Fibroblast of gingiva (primary cell): Measurements from ENCODE around the gene S100A16.
"Not testable (repeated sequence)": the region's sequence is repeated elsewhere in the genome, so short reads cannot be mapped to it uniquely, and the experiment has no call there.

ENCODE experiments used
- DNase-seq: peaks from one replicate; pipeline ENCODE4 v3.0.0-alpha.2; 2011; ENCODE audit warnings: low read depth

Gene S100A16

DNA sequence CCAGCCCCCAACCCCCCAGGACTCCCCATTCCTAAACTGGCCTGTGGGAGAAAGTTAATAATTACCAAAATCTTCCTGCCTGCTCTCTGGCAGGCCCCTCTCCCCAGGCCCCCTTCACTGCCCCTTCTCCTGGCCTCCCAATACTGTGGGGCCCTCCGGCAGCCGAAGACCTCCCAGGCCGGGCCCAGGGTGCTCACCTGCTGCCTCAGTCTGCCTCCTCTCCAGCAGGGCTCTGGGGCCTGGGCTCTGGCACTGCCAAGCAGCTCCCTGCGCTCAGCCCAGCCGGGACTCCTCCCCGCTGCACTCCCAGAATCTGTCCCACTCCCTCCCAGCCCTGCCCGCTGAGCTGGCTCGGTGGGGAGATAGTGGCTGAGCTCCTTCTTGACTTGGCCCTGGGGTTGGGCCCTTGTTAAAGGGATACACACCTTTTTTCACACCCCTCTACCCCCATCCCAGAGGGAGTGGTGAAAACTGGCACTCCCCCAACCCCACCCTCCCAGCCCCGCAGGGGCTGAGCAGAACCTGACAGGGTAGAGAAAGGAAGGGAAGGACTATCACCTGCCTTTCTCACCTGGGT lies at the start of gene S100A16:
Gene S100A16, minus strand, starts transcription at position 383 of the 577 bp plus-strand sequence. CDS start 4,986 bp downstream, outside the sequence.
- DNase-seq = peak; percentile 74

DNA sequence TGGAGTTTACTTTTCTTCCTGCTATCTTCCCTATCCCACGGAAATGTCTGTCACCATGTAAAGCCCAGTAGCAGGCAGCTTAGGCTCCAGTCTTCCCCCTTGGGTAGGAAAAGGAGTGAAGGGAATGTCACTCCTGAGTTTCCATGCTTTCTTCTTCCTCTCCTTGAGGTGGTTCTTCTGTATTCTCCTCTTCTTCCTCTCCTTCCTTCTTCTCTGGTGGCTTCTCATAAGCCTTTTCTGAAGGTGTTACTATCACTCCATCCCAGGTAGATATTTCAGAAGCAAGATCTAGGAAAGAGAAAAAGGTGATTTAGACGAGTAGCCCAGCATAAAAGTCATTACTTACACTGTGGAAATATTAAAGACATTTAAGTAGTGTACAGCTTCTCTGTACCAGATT lies 49.3 kb upstream of the S100A16 start:
- DNase-seq = no peak

GRCh38 chr1:153661111-153661708 lies 48.3 kb upstream of the S100A16 start:
- DNase-seq = no peak

DNA sequence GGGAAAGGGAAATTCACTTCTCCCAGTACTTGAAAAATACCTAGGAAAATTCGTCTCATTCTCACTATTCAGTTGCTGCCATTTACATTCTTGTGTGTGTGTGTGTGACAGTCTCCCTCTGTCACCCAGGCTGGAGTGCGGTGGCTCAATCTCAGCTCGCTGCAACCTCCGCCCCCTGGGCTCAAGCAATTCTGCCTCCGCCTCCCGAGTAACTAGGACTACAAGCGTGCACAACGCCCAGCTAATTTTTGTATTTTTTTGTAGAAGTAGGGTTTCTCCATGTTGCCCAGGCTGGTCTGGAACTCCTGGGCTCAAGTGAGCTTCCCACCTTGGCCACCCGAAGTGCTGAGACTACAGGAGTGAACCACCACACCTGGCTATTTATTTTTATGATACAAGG lies 46.7 kb upstream of the S100A16 start:
- DNase-seq = no peak

GRCh38 chr1:153659175-153659534 lies 46.2 kb upstream of the S100A16 start:
- DNase-seq = no peak

GRCh38 chr1:153658400-153659174 lies 45.6 kb upstream of the S100A16 start, which contains the start of gene SNAPIN:
Gene SNAPIN (plus strand): TSS chr1:153658703. CDS start chr1:153658744, 41 bp downstream.
- DNase-seq = peak; percentile 85

DNA sequence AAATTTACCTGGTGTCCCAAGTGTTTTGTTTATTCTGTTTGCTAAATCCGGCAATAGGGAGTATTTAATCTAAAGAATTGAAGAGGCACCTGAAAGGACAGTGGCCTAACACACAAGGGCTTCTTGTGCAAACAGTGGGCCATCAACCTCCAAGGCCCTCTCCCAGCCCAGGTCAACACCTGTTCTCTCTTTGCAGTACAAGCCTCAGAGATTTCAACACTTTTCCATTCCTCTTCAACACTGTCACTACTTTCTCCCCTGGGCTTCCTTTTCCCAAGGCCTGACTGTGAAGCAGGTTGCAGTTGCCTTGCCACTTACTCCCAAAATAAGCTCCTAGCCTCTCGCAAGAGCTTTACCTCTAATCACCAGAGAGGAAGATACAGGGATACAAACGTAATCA lies 42.4 kb upstream of the S100A16 start:
- no peak for DNase-seq

DNA sequence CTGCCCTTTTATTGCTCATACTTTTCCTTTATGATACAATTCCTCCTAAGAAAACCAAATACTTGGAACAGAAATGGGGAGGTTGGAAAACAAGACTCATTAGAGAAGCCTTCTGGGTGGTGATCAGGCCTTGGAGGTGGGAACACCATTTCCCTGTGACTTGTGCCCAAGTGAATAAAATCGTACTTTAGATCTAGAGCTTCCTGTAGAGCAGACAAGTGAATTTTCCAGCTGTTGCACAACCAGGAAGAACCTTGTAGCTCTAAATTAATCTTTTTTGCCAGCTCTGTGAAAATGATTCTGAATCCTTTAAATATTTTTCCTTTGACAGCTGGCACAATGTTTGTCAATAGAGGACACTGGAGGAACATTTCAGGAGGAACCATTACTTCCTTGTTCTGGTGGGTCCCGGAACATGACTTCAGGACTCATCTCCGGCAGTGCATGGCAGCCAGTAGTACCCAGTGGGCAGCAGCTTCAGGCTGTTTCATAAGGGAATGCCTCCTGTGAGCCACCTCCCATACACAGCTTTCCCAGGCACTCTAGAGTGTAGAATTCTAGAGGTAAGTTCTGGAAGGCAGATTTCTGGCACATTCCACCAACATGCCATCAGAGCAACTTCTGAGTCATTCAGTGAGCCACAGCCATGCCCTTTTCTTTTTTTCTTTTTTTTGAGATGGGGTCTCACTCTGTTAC lies 40.0 kb upstream of the S100A16 start:
- no peak for DNase-seq

DNA sequence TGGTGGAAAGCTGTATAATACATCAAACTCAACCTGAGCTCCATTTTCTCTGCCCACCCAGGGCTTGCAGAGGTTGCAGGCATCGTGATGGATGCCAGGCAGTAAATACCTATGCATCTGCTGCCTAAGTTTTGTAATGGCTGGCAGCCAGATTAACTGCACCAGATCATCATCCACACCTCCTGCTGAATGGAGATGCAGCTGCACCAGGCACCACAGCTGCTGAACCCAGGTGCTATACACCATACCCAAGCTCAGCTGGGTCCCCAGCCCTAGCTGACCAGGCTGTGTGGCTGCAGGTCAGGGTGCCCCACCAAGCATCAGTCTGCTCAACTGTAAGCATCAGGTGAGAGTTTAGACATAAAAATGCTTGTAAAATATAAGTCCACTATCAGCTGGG lies 38.8 kb upstream of the S100A16 start:
- DNase-seq = no peak

DNA sequence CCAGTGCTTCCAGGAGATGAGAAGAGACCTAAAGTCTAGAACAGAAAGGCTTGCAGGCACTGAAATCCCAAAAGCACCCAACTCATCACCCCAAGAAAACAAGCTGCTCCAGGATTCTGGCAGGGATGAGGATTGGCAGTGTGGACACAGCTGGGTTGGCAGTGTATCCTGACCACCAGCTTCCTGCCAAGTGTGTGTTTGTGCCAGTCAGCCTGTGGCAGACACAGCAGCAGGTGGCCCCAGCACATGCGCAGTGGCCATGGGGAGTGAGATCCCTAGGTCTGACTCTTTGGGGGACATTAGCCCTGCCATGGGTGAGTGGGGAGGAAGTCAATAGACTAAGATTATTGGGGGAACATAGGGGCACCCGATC lies 36.9 kb upstream of the S100A16 start:
- DNase-seq = peak; percentile 25

GRCh38 chr1:153649137-153649862 lies 36.4 kb upstream of the S100A16 start:
- DNase-seq = no peak

DNA sequence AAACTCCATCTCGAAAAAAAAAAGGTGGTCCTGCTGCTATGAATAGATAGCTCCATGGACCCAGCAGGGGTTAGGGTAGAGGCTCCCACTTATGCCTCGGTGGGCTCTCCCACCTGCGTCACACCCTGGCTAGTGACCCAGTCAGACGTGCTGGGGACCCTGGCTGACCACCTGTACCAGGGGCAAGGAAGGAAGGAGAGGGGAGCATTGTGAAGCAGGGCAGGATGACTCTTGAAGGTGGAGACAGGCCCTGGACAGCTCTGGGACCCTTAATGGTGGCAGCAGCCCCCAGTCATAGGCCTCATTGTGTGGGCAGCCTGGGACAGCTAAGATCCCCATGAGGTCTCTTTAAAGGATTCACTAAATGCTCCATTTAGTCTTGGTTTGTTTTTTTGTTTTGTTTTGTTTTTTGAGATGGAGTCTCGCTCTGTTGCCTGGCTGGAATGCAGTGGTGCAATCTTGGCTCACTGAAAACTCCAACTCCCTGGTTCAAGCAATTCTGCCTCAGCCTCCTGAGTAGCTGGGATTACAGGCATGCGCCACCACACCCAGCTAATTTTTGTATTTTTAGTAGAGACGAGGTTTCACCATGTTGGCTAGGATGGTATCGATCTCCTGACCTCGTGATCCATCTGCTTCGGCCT lies 35.2 kb upstream of the S100A16 start:
- peak; percentile 65 for DNase-seq

GRCh38 chr1:153647346-153647714 lies 34.4 kb upstream of the S100A16 start:
- no peak for DNase-seq

DNA sequence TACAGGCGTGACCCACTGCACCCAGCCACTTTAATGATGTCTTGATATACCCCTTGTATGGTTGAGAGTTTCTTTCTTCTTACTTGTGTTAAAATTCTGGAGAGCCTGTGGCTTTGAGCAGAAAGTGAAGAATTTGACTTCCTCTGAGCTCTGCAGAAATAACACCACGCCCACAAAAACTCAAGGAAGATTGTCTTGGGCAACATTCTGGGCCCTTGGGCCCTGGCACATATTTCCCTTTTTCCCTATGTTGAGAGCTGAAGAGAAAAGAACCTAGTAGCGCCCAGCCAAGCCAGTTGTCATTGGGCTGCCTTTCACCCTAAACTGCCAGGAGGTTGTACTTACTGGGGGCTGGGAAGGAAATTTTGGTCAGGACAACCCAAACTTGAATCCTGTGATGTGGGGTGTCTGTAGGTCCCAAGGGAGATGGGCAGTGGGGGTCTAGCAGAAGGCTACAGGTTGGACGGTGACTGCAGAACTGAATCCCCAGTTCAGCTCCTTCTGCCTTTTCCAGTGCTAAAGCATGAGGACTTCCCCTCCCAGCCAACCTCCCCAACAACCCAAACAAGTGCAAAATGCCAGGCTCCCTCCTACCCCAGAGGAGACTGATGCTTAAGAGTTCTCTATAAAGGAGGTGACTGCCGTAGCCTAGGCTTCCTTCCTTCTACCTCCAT lies 33.9 kb upstream of the S100A16 start:
- DNase-seq = peak; percentile 52

DNA sequence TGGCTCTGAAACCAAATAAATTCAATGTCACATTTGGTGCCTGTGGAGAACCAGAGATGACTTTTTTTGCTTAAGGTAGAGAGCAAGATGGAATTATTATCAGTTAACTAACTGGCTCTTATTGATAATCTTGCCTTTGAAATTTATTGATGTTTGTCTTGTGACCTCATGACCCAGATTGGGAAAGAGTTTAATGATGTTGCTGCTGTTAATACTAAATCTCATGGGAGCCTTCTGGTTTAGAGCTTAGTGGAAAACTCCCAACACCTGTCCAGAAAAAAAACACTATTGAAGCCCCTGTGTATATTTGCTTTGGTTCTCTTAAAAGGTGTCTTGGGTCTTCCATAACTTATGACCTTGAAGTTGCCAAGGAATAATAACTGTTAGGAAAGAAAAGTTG lies 30.9 kb upstream of the S100A16 start:
- no peak for DNase-seq

DNA sequence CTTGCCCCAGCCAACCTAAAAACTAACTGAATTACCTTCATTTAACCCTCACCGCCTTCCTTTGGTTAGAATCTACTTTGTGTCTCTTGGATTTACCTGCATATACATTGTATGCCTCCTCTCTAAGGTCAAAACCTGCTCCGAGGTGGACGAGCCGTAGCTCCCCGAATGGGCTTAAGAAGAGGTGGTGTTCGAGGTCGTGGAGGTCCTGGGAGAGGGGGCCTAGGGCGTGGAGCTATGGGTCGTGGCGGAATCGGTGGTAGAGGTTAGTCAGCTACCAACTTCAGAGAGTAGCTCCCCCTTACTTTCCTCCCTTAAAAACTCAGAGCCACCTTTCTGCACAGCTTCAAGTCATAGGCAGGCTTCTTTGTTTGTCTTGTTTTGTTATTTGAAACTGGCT lies 30.2 kb upstream of the S100A16 start:
- no peak for DNase-seq

DNA sequence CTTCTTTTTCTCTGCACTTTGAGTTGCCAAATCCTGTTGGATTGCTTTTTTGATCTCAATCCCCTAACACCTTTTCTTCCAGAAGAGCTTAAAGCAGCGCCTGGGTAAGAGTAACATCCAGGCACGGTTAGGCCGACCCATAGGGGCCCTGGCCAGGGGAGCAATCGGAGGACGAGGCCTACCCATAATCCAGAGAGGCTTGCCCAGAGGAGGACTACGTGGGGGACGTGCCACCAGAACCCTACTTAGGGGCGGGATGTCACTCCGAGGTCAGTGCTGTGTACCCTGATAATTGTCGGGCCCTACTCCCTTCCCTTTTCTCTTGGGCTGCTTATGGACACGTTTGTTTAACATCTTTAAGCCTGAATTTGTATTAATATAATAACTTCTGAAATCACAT lies 29.2 kb upstream of the S100A16 start:
- DNase-seq = no peak

DNA sequence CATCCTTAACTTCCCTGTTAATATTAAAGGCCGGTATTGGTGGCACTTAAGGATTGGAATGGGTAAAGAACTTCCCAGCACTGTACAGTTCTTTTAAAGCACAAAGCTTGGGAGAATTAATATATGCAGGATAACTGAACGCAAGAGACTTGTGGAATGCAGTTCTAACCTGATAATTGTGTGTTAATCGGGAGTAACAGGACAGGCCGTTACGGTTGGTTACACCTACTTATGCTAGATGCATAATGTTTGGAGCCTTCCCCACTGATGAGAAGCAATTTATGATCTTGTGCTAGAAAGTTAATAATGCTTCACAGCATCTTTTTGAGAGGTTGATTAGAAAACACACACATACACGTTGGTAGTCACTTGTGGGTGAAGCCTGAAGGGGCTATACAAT lies 27.9 kb upstream of the S100A16 start:
- no peak for DNase-seq

DNA sequence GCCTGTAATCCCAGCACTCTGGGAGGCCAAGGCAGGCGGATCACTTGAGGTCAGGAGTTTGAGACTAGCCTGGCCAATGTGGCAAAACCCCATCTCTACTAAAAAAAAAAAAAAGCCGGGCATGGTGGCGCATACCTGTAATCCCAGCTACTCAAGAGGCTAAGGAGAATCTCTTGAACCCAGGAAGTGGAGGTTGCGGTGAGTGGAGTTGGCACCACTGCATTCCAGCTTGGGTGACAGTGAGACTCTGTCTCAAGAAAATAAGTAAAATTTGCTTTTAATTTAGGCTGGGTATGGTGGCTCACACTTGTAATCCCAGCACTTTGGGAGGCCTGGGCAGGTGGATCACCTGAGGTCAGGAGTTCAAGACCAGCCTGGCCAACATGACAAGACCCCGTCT lies 27.3 kb upstream of the S100A16 start:
- DNase-seq = not testable (repeated sequence)

DNA sequence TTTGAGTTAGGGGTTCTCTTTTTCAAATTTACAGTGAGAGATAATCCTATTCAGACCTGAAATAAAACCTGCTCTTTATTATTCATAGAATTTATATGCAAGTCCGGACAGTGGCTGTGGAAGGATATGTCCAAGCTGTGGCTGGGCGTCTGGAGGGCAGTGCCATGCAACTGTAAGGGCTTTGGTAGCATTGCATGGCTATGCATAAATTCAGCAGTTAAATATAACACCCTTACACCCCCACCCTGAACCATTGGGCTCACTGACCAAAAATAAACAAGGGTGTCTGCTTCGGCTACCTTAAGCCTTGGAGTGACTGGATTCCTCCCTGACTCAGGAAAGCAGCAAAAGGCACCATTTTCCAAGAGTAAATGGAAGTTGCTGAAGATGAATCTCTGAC lies 26.3 kb upstream of the S100A16 start:
- no peak for DNase-seq

- no peak for DNase-seq
Measured at GRCh38 chr1:153638261-153638660, 25.3 kb upstream of the S100A16 start.
